MG63 (cell line): ENCODE data around the gene NKD2. TPM values are rescaled to one million over a fixed set of nuclear protein-coding genes. Genes with fewer than 3 reads are reported as not detected.

Experiments used
- DNase-seq: peaks from one replicate; pipeline ENCODE4 v3.0.0-alpha.2; 2020
- H3K27me3 ChIP-seq: fragments of 250-450 bp; sonication (Bioruptor Pico); 2 replicates; pipeline ENCODE4 v1.5.1; 2020; ENCODE audit warnings: mild to moderate bottlenecking, moderate library complexity
- H3K36me3 ChIP-seq: fragments of 250-450 bp; sonication (Bioruptor Pico); 2 replicates; pipeline ENCODE4 v1.5.1; 2020; ENCODE audit warnings: mild to moderate bottlenecking, moderate library complexity
- H3K4me3 ChIP-seq: fragments of 250-450 bp; sonication (Bioruptor Pico); 2 replicates; pipeline ENCODE4 v1.5.1; 2020; ENCODE audit warnings: mild to moderate bottlenecking, moderate library complexity
- H3K9me3 ChIP-seq: fragments of 250-450 bp; sonication (Bioruptor Pico); 2 replicates; pipeline ENCODE4 v1.5.1; 2020; ENCODE audit warnings: mild to moderate bottlenecking, moderate library complexity
- total RNA-seq: library from RNA; depleted of rRNA; stranded (reverse); fragments of >200 nt; shearing (Covaris generic); gene quantifications from 2 replicates; pipeline ENCODE4 v1.2.3, GENCODE V29; 2014; ENCODE audit warnings: low replicate concordance

The NKD2 gene
- total RNA-seq, 1 experiment from 2014 or later, result 3.4 TPM

- Histone ChIP-seq H3K4me3 (no peak overlapping the region), H3K9me3 (peaks cover 6% of the 10 kb centered on the region; the same call in 1 of the 2 replicates), H3K36me3 (peaks cover 6% of the 10 kb centered on the region), H3K27me3 (no peaks in the 10 kb centered on the region)
- DNase-seq, result no peak
Measured at GRCh38 chr5:1038417-1039209, 30.0 kb downstream of the NKD2 start.

- H3K36me3 ChIP-seq, result peaks cover 5% of the 10 kb centered on the region; the same call in 1 of the 2 replicates
- DNase-seq, result no peak
- peaks cover 9% of the 10 kb centered on the region for H3K9me3 ChIP-seq
- H3K4me3 ChIP-seq, result no peak overlapping the region
- H3K27me3 ChIP-seq, result no peaks in the 10 kb centered on the region
Measured at GRCh38 chr5:1039210-1039548, 30.6 kb downstream of the NKD2 start.

GRCh38 chr5:1039706-1040260 is 31.2 kb downstream of the NKD2 start:
- Histone ChIP-seq H3K4me3 (no peak overlapping the region), H3K9me3 (peaks cover 13% of the 10 kb centered on the region), H3K36me3 (peaks cover 5% of the 10 kb centered on the region; the same call in 1 of the 2 replicates), H3K27me3 (no peaks in the 10 kb centered on the region)
- DNase-seq, result no peak

- Histone ChIP-seq H3K36me3 (peaks cover 5% of the 10 kb centered on the region; the same call in 1 of the 2 replicates), H3K27me3 (no peaks in the 10 kb centered on the region), H3K9me3 (peaks cover 19% of the 10 kb centered on the region), H3K4me3 (no peak overlapping the region)
- DNase-seq, result no peak
Measured at GRCh38 chr5:1040571-1040970, 32.0 kb downstream of the NKD2 start.

- no peak for DNase-seq
- Histone ChIP-seq H3K27me3 (no peaks in the 10 kb centered on the region), H3K4me3 (no peak overlapping the region), H3K36me3 (peaks cover 5% of the 10 kb centered on the region; the same call in 1 of the 2 replicates), H3K9me3 (peaks cover 22% of the 10 kb centered on the region)
Measured at GRCh38 chr5:1041225-1042143, 32.9 kb downstream of the NKD2 start.

- Histone ChIP-seq H3K9me3 (peaks cover 22% of the 10 kb centered on the region), H3K4me3 (no peak overlapping the region), H3K27me3 (no peaks in the 10 kb centered on the region), H3K36me3 (peaks cover 5% of the 10 kb centered on the region; the same call in 1 of the 2 replicates)
- no peak for DNase-seq
Measured at GRCh38 chr5:1042626-1043025, 34.0 kb downstream of the NKD2 start.

- peaks cover 25% of the 10 kb centered on the region for H3K9me3 ChIP-seq
- no peaks in the 10 kb centered on the region for H3K27me3 ChIP-seq
- DNase-seq, result no peak
- H3K4me3 ChIP-seq, result no peak overlapping the region
- peaks cover 4% of the 10 kb centered on the region for H3K36me3 ChIP-seq
Measured at GRCh38 chr5:1043327-1043726, 34.7 kb downstream of the NKD2 start.

GRCh38 chr5:1044117-1044516 is 35.5 kb downstream of the NKD2 start:
- no peak for DNase-seq
- no peaks in the 10 kb centered on the region for H3K27me3 ChIP-seq

GRCh38 chr5:1045960-1046560 is 37.5 kb downstream of the NKD2 start:
- Histone ChIP-seq H3K4me3 (no peak overlapping the region), H3K27me3 (no peaks in the 10 kb centered on the region), H3K9me3 (peaks cover 23% of the 10 kb centered on the region), H3K36me3 (peaks cover 6% of the 10 kb centered on the region)
- no peak for DNase-seq

More at GRCh38 chr5:1044117-1044516, 35.5 kb downstream of the NKD2 start:
- Histone ChIP-seq H3K36me3 (peaks cover 2% of the 10 kb centered on the region), H3K4me3 (no peak overlapping the region), H3K9me3 (peaks cover 24% of the 10 kb centered on the region)

GRCh38 chr5:1047332-1047965 is 38.8 kb downstream of the NKD2 start:
- Histone ChIP-seq H3K9me3 (peaks cover 19% of the 10 kb centered on the region), H3K4me3 (no peak overlapping the region), H3K27me3 (no peaks in the 10 kb centered on the region), H3K36me3 (peaks cover 18% of the 10 kb centered on the region)
- no peak for DNase-seq

- Histone ChIP-seq H3K9me3 (peaks cover 19% of the 10 kb centered on the region), H3K27me3 (no peaks in the 10 kb centered on the region), H3K4me3 (no peak overlapping the region), H3K36me3 (peaks cover 26% of the 10 kb centered on the region)
- DNase-seq, result no peak
Measured at GRCh38 chr5:1048162-1048721, 39.6 kb downstream of the NKD2 start.

GRCh38 chr5:1048861-1049838 is 40.5 kb downstream of the NKD2 start:
- H3K36me3 ChIP-seq, result peaks cover 36% of the 10 kb centered on the region
- H3K27me3 ChIP-seq, result no peaks in the 10 kb centered on the region
- DNase-seq, result no peak
- peaks cover 17% of the 10 kb centered on the region for H3K9me3 ChIP-seq
- no peak overlapping the region for H3K4me3 ChIP-seq

GRCh38 chr5:1050423-1051365 is 42.1 kb downstream of the NKD2 start:
- peaks cover 6% of the 10 kb centered on the region; the same call in 1 of the 2 replicates for H3K9me3 ChIP-seq
- H3K36me3 ChIP-seq, result peaks cover 51% of the 10 kb centered on the region
- H3K27me3 ChIP-seq, result no peaks in the 10 kb centered on the region
- DNase-seq, result no peak
- no peak overlapping the region for H3K4me3 ChIP-seq

- H3K4me3 ChIP-seq, result no peak overlapping the region
- 0 out of 2 replicates have a peak, but pooled peaks cover 5% of the 10 kb centered on the region for H3K9me3 ChIP-seq
- no peaks in the 10 kb centered on the region for H3K27me3 ChIP-seq
- no peak for DNase-seq
- peaks cover 57% of the 10 kb centered on the region for H3K36me3 ChIP-seq
Measured at GRCh38 chr5:1051366-1051720, 42.7 kb downstream of the NKD2 start.
